Endometrial microvascular endothelial cells (primary cell): ENCODE data around the gene CCDC142. TPM values are rescaled to one million over a fixed set of nuclear protein-coding genes. Genes with fewer than 3 reads are reported as not detected.

Experiments
- in situ Hi-C: cut with HindIII; loops from 2 replicates; pipeline ENCODE4 v1.10.0; 2017; ENCODE audit warnings: low sequenced_read_pairs, low pct_unique_long_range_greater_than_20kb; ENCODE audit errors: inconsistent ontology term
- total RNA-seq: library from RNA; depleted of rRNA; stranded (reverse); fragments of >200 nt; gene quantifications from one replicate; pipeline ENCODE4 v1.2.3, GENCODE V29; 2015; ENCODE audit errors: inconsistent ontology term

CCDC142 gene
- total RNA-seq, 1 donor from 2014 or later: 7.1 TPM

GRCh38 chr2:74427551-74427950, 55.2 kb downstream of the CCDC142 start:
- in situ Hi-C loops: no loop called here

DNA sequence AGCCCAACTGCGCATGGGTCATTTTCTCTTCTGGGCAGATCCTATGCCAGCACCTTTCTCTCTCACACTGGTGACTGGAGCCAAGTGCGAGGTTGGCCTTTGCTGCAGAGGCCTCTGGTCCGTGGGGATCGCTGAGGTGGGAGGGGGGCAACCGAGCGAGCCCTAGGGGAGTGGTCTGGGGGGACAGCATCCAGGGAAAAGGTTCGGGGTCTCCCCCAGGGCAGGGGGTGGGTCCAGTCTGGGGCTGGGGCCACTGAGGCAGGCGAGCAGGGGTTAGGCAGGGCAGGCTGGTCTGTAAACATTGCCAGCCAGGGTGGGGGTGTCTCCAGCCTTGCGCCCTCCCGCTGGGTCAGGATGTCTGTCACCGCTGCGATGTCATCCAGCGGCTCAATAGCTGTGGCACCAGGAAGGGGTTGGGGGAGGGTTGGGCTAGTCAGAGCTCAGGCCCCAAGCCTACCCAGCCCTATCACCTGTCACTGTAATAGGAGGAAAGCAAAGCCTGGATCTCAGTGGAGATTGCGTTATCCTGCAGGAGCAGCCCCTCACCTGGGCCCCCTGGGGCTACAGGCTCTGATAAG, 56.5 kb downstream of the CCDC142 start:
- in situ Hi-C loops: no loop called here

DNA sequence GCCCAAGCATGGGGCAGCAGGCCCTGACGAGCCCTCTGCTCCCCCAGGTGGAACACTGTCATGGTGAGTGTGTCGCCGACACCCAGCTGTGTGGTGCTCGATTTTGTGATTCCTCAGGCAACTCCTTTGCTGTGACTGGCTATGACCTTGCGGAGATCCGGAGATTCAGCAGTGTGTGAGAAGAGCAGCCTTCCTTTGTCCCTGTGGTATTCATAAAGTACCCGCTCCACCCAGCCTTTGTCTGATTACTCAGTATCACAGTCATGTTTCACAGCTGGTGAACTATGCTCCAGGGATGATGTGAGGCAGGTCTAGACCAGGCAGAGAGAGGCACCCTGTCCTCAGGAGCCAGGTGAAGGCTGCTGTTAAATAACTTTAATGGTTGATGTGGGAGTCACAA, 57.3 kb downstream of the CCDC142 start:
- in situ Hi-C loops: no loop called here

DNA sequence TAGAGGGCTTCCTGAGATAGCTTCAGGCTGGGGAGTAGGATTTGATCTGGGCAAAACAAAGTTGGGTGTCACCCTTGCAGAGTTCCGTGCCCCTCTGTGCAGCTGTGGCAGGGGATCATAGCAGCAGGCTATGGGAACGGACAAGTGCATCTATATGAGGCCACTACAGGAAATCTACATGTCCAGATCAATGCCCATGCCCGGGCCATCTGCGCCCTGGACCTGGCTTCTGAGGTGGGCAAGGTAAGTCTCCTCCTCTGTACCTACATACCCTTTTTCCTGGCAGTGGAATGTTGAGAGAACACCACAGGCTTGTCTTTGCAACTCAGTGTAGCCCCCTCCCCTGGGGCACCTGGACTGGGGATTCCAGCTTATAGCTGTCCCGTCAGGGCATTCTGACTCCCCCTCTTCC, 57.8 kb downstream of the CCDC142 start:
- in situ Hi-C loops: no loop called here

GRCh38 chr2:74424139-74424992, 58.4 kb downstream of the CCDC142 start:
- in situ Hi-C loops: no loop called here

Other genes with a start within 250 kb of the CCDC142 start
- gene SLC4A5, start 139.6 kb downstream of the CCDC142 start, total RNA-seq: 0.37 TPM
- gene DCTN1, start 102.7 kb downstream of the CCDC142 start, total RNA-seq: 121 TPM
- gene C2orf81, start 61.4 kb downstream of the CCDC142 start, total RNA-seq: 0.46 TPM
- 28.4 TPM for gene WDR54, start 61.3 kb downstream of the CCDC142 start, total RNA-seq
- gene RTKN, start 41.1 kb downstream of the CCDC142 start, total RNA-seq: 1.0 TPM
- gene INO80B, start 27.9 kb downstream of the CCDC142 start, total RNA-seq: 13.2 TPM
- 40.0 TPM for gene WBP1, start 24.6 kb downstream of the CCDC142 start, total RNA-seq
- gene MOGS, start 17.6 kb downstream of the CCDC142 start, total RNA-seq: 92.7 TPM
- 29.5 TPM for gene MRPL53, start 10.3 kb downstream of the CCDC142 start, total RNA-seq
- 33.7 TPM for gene TTC31, start 83 bp upstream of the CCDC142 start, total RNA-seq
- gene LBX2, start 16.6 kb upstream of the CCDC142 start, total RNA-seq: 2.5 TPM
- 17.2 TPM for gene PCGF1, start 24.7 kb upstream of the CCDC142 start, total RNA-seq
- not detected for gene TLX2, start 31.5 kb upstream of the CCDC142 start, total RNA-seq
- gene DQX1, start 43.2 kb upstream of the CCDC142 start, total RNA-seq: 0.19 TPM
- 135 TPM for gene AUP1, start 46.7 kb upstream of the CCDC142 start, total RNA-seq
- 42.1 TPM for gene HTRA2, start 46.9 kb upstream of the CCDC142 start, total RNA-seq
- 0.65 TPM for gene LOXL3, start 70.9 kb upstream of the CCDC142 start, total RNA-seq
- gene DOK1, start 71.7 kb upstream of the CCDC142 start, total RNA-seq: 9.1 TPM
- gene M1AP, start 165.3 kb upstream of the CCDC142 start, total RNA-seq: 0.09 TPM
- gene SEMA4F, start 171.2 kb upstream of the CCDC142 start, total RNA-seq: 13.2 TPM